Activated CD4-positive, alpha-beta T cell treated with anti-CD3 and anti-CD28 coated beads, Interleukin-2, amount 50 U/mL, for 16 hours (primary cell): ENCODE data around the gene STIM2.
"Not testable (repeated sequence)": the region's sequence is repeated elsewhere in the genome, so short reads cannot be mapped to it uniquely, and the experiment has no call there.

ENCODE experiments used
- DNase-seq: peaks from one replicate; pipeline ENCODE4 v3.0.0-alpha.2; 2020

The STIM2 gene

DNA sequence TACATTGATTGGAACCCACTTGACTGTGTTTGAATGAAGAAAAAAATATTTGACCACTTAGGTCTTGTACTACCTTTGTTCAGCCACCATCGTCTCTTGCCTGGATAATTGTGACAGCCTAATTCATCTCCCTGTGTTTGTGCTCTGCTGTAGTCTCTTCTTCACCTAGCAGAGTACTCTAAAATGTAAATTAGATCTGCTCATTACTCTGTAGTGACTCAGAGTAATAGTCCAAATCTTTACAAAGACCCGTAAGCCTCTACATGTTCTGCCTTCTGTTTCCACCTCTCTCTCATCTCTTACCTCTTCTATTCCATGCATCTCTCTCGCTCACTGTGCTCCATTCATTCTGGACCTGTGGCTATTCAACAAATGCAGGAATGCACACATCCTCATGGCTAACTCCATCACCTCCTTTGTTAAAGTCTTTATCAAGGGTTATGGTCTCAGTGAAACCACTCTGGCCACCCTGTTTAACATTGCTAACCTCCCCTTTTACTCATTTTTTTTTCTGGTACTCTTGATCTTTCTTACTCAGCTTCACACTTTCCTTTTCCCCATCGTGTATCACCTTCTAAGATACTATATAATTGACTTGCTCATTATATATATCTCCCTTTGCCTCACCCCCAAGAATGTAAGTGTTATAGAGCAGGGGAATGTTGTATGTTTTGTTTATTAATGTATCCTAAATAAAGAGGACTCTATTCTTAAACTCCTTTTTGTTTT, 98.4 kb downstream of the STIM2 start:
- peak; percentile 14 for DNase-seq

DNA sequence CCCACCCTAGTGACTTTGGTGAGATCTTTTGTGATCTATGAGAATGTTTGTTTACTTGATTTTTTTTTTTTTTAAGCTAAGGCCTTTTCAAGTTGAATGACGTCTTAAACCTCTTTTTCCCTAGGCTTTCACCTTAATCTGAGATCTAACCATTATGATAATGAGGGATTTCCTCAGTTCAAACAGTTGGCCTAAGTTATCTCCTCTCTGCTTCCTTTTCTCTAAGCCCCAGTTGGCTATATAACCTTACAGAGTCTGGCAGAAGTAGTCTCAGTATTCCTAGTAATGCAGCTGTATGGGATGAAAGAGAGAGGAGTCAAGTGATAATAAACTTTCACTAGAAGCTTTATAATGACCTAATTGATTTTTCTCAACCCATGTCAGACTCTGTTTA, 99.0 kb downstream of the STIM2 start:
- no peak for DNase-seq

DNA sequence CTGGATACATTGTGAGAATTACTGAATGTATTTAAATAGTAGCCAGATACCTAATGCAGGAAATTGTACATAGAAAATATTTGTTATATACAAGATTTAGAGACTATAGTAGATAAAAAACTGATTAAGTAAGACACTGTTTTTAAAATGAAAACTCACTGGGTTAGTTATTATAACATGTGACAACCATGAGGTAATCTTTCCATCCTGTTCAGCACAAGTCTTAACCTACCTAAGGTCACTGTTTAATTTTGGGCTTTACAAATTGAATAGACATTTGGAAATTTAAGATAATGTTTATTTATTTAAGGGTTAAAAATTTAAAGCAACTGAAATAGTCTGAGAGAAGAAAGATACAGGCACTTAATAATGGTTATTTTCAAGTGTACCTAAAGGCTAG, 102.1 kb downstream of the STIM2 start:
- DNase-seq: no peak

DNA sequence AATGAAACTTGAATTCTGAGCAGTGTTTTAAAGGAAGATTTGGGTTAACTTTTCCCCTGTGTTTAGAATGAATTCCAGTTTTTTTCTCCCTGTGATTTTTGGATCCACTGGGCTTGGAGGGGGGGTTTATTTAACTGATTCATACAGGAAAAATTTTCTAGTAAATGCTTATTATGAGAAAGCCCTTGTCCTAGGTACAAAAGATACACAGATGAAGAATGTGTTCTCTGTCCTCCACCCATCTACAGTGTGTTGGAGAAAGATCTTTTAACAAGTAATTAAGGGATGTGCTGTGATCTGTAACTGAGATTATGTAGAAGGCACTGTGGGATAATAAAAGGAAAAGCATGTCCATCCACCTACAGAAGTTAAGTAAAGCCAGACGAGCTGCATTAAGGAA, 103.9 kb downstream of the STIM2 start:
- no peak for DNase-seq

DNA sequence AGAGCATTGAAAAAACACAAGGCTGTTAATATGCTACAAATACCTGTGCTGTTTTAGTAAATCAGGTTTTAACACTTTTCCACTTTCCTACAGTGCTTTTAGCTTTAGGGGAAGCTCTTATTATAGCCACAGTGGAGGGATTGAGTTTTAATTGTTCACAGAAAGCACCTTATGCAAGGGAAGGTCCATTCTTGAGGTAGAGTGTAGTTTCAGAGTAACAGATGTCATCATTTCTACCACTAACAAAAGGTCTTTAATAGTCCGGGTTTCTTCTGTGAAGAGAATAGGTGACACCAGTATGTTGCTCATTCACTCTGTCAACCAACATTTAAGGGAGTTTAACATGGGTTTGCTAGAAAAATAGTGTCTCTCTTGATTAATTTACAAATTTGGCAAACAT, 104.4 kb downstream of the STIM2 start:
- DNase-seq: no peak

DNA sequence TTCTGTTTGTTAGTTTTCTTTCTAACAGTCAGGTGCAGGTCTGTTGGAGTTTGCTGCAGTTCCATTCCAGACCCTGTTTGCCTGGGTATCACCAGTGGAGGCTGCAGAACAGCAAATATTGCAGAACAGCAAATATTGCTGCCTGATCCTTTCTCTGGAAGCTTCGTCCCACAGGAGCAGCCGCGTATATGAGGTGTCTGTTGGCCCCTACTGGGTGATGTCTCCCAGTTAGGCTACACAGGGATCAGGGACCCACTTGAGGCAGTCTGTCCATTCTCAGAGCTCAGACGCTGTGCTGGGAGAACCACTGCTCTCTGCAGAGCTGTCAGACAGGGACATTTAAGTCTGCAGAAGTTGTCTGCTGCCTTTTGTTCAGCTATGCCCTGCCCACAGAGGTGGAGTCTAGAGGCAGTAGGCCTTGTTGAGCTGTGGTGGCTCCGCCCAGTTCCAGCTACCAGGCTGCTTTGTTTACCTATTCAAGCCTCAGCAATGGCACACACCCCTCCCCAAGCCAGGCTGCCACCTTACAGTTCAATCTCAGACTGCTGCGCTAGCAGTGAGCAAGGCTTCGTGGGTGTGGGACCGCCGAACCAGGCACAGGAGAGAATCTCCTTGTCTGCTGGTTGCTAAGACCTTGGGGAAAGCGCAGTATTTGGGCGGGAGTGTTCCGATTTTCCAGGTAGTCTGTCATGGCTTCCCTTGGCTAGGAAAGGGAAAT, 115.0 kb downstream of the STIM2 start:
- DNase-seq: not testable (repeated sequence)

DNA sequence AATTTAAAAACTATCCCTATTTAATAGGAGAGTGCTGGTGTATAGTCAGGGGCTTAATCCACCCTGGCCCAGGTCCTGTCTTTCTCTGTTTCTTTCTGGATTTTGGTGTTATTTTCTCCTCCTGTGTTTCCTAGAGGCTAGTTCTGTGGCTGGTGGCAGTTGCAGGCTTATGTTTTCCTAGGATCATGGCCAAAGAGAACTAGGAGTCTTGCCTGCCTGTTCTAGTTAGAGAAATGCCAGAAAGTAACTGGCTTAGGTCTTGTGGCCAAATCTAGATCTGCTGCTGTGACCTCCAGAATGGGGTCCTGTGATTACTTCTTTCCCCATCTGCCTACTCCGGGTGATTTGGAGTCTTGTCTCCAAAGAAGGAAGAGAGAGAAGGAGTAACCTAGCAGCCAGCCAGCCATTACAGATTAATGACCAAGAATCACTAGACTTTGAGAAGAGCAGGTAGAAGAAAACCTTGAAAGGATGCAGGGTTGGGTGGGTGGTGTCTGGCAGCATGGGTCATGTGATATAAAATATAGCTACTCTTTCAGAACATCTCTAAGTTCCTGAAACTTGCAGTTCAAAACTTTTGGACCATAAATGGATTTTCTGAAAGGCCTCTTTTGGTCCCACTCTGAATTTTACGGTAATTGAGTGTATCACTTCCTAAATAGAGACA, 117.9 kb downstream of the STIM2 start:
- no peak for DNase-seq

DNA sequence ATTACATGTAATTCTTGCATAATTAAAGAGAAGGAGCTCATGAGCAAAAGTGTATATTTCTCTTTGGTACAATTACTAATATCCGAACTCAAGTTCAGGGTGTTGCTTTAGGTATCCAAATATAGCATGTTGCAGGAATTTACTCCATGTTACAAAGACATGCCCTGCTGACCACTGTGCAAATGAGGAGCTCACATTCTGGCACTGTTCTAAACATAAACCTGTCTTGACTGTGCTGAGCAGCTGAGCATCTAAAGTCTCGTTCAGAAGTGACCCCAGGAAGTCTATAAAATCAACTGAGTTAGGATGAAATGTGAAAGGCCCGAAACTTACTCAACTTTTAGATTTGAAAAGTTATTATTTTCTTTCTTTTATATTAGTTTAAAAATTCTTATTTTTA, 124.3 kb downstream of the STIM2 start:
- DNase-seq: no peak

DNA sequence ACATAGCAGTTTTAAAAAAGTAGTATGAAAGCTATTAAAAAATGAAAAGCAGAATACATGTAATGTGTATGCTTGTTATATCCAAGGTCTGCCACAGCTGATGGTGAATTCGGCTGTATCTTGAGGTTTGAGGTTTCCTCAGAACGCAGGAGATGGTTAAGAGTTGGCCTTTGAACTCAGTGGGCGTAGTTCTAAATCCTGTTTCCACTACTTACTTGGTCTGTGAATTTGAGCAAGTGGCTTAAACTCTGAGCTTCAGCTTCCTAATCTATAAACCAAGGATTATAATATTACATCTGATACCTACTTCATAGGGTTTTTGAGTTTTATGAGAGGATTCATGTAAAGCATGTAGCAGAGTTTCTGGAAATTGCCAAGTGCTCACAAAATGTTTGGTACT, 125.2 kb downstream of the STIM2 start:
- DNase-seq: peak; percentile 53

DNA sequence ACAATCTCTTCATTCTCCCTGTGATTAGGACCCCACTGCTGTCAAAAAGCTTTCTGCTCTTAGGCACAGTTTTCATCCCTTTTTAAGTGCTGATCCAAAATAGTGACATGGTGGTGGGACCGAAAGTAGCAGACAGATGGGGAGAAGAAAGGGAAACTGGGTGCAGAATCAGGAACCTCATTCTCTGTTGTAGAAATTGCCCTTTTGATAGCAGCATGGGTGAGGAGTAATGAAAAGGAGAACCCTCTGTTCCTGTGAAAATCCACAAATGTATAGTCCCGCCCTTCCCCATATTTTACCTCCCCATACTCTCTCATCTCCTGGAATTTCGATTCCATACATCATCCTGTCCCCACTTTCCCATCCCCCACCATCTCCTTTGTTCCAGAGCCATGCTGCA, 126.5 kb downstream of the STIM2 start:
- no peak for DNase-seq

DNA sequence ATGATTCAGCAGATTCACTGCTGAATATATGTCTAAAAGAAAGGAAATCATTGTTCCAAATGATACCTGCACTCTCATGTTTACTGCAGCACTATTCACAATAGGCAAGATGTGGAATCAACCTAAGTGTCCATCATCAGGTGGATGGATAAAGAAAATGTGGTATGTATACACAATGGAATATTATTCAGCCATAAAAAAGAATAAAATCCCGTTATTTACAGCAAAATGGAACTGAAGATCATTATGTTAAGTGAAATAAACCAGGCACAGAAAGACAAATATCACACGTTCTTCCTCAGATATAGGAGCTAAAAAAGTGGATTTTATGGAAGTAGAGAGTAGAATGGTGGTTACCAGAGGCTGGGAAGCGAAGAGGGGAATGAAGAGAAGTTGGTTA, 130.4 kb downstream of the STIM2 start:
- DNase-seq: no peak

DNA sequence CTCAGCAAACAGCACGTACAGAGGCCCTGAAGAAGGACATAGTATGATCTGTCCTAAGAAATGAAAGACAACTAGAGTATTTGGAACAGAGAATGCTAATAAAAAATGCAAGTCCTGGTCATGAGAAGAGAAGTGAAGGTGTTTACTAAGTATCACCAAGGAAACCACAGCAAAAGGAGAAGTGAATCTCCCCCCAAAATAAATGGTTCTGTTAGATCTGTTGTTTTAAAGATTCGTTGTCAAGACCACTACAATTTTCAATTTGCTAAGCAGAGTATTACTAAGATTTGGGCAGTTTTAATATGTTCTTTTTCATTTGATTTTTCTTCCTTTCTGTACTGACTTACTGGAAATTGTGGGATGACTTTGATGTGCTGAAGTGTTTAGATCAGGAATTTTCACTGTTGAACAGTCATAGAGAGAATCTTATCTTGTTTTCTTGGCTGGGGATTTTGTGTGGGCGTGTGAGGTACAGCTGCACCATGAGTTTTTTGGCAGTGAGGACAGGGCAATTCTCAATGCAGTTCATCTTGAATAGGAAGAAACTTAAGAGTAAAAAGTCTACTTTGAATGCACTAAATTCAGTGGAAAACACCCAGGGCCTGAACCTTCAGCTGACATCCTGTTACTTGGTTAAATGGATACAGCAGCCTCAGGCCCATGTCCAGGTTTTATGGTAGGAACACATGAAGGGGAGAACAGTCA, 132.2 kb downstream of the STIM2 start:
- DNase-seq: peak; percentile 39

DNA sequence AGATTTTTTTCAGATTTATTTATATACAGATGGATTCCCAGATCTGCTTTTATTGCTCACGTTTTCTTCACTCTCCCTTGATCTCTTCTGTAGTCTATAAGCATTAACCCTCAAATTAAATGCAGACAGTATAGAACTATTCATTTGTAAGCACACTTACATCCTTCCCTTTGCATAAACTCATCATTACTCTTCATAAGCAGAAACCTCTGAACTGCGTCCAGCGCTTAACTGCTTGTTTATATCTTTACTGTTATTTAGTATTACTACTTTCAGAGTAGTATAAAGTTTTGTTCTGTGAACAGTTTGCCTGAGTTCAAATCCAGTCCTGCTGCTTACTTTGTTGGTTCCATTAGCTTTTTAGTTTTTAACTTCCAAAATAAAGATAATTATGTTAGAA, 132.9 kb downstream of the STIM2 start:
- no peak for DNase-seq

DNA sequence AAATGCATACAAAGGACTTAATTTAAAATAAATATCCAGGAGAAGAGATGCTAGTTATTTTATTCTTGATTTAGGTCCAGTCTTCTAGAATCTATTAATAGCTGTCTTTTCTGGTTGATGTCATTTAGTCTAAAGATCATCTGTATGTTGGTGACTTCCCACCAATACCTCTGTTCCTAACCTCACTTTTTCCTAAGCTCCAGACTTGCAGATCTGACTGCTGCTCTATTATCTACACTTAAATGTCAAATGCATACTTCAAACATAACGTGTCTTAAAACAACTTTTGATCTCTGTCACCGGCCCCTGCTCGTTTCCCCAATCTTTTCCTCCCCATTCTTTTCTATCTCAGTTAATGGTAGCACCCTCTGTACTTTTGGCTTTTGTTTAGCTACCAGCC, 133.3 kb downstream of the STIM2 start:
- no peak for DNase-seq

DNA sequence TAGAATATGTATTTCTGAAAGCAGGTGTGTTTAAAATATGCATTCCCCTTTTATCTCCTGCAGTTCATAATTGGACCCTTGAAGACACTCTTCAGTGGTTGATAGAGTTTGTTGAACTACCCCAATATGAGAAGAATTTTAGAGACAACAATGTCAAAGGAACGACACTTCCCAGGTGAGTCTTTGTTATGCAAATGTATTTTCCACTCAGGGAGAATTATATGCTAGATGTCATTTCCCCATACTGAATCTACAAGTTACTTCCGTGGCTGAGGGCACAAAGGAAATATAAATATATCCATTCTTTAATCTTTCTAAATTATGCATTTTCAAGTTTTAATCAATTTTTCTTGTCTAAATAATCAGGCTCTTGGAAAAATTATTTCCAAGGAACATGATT, 134.7 kb downstream of the STIM2 start:
- DNase-seq: no peak

DNA sequence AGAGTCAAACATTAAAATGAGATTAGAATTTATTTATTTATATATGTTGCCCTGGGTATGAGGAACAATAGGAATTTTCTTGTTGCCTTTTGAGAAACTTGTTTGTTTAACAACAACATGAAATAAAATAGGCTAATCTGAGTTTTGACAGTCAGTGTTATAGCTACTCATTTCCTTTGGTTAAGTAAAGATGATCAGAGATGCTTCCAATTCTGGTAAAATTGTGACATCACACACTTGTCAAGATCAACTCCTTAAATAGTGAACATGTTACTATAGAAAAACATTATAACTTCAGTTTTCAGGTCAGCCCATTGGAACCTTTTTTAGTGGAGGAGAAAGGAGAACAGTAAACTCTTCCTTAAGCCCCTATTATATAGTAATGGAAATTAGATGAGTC, 136.1 kb downstream of the STIM2 start:
- no peak for DNase-seq

DNA sequence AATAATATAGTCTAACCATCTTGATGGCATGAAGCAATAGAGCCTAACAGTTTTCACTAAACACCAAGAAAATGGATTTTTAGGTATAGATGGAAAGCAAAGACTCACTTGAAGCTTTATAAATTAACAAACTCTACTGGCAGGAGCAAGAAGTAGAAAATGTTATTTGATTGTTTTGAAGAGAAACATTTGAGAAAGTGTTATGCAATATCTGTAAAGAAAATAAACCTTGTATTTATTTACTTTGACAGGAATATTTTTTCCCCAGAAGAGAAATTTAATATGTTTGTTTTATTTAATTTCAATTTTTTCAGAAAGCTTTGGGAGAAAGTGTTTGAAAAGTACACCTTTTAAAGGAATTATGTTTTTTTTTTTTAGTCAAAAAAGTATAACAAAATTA, 139.0 kb downstream of the STIM2 start:
- DNase-seq: no peak

DNA sequence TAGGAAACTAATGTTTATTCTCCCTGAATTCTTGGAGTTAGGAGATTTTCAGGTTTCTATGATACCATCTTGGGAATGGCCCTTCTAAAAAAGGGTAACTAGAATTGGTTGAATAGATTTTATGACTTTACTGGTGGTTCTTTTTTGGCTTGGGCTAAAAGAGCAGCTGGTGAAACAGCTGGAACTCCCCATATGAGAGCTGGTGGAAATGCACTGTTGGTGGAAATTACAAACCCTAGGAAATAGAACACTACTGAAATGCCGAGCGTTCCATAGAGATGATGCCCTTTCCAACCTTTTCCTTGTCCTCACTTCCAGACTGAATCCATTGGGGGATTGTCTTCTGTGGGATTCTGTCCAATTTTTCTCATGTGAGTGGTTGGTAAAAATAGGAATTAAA, 139.5 kb downstream of the STIM2 start:
- no peak for DNase-seq

DNA sequence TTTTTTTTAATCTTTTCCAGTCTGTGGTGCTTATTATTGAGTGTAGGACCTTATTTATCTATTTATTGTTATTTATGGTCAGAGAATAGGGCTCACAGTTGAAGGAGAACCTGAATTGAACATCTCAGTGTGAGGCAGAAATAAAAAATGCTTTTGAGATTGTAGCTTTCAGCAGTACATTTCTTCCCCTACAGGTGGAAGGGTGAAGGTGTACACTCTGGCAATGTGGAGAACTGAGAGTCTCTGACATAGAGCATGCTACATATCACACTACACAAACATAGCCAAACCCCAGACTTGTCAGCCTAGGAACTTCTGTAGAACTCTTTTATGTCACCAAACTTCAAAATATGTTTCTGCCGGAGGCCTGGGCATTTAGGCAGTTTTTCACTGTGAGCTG, 140.2 kb downstream of the STIM2 start:
- DNase-seq: no peak

DNA sequence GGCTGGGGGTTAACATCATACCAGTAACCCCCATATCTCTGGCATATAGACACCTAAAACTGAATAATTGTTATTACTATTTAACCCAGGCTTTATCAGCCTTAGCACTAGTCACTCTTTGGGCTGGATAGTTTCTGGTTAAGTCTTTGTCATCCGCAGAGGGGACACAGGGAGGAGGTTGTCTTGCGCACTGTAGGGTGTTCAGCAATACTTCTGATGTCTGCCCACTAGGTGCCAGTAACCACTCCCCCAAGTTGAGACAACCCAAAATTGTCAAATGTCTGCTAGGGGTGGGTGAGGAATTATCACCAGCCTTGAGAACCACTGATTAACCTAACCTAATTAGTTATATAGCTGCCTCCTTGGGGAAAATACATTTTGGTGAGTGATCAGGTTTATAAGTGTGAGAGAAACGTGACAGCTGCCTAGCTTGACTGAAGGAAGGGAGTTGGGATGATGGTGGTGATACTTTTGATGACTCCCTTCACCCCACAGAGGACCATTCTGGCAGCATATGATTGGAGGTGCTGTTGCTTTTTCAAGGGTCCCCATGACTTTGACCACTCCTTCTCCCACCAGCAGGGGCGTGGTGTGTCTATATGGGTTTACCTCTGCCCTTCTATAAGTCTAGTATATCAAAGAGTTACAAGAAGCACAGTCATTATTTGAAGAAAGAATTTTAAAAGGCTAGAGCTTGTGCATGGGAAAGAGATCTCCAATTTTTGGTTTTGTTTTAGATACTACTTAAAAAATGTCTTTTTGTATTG, 140.9 kb downstream of the STIM2 start:
- no peak for DNase-seq

DNA sequence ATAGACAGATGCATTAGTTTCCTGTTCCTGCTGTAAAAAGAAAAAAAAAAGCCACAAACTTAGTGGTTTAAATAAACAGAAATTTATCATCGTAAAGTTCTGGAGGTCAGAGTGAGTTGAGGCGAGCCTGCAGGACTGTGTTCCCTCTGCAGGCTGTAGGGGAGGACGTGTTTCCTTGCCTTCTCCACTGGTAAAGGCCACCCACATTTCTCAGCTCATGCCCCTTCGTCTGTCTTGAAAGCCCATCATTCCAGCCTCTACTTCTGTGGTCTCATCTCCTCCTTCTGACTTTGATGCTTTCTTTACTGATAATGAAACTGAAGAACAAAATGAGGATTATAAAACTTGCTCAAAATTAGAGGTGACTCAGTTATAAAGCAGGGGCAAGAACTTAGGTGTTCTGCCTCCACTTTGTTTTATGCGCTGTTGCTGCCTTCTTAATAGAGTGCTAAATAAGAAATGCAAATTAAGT, 143.0 kb downstream of the STIM2 start:
- DNase-seq: peak; percentile 74

DNA sequence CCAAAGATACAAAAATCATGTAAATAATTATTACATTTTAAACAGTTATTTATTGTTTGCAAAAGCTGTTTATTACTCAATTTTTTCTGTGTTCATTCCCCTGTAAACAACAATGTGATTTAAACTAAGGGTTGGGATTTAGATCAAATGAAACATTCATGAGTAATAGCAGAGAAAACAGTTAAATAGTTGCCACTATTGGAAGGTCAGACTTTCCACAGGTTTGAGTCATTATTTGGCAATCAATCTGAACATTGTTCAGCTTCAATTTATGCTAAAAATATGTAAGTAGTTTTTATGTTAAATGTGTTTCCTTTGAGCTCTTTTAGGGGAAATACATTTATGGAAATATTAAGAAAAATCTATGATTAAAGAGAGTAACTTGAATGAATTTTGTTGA, 144.9 kb downstream of the STIM2 start:
- DNase-seq: no peak
